ENCODE results near the gene PCMTD2. TPM values are rescaled to one million over a fixed set of nuclear protein-coding genes. Genes with fewer than 3 reads are reported as not detected.

PCMTD2 gene
- total RNA-seq, 2 experiments from 2014 or later, result 68.5 to 76.5 TPM

DNA sequence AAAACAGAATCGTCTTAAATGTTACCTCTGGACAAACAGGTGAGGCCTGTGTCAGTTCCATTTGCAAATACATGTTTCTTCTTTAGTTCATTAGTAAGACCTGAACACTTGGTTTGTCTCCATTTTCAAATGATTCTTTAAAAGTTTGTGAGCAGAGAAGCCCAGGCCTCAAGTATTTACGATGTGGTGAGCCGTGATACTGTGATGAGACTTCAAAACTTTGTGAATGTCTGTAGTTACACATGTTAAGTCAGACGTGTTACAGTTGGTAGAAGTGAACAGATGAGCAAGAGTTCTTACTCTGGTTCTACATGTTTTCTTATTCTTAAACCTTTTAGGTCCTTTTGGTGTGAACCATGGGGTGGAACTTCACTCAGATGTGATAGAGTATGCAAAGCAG is 8.5 kb downstream of the PCMTD2 start:
- intact Hi-C loops (cut with DNase I, micrococcal nuclease), result no loop called here
- H3K4me1 ChIP-seq (ENCODE audit: insufficient read depth, low read length), result peaks cover 31% of the 10 kb centered on the region

DNA sequence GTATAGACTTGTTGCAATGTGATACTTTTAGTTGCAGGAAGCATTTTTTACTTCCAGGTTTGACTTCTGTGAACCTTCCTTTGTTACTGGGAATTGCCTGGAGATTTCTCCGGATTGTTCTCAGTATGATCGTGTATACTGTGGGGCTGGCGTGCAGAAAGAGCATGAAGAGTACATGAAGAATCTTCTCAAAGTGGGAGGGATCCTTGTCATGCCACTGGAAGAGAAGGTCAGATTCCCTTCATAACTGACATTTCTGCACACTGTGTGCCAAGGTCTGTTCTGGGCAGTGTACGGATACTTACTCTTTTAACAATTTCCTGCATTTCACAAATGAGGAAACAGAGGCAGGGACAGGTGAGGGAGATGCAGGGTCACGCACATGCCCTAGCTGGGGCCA is 9.7 kb downstream of the PCMTD2 start:
- H3K27me3 Mint-ChIP-seq, result no peaks in the 10 kb centered on the region
- POLR2A ChIA-PET, result no interaction called here
- peaks cover 68% of the 10 kb centered on the region for H3K4me1 Mint-ChIP-seq (ENCODE audit: low read depth)
- Histone ChIP-seq H3K27ac (ENCODE audit: low read depth in 1 of 2, low read length in 2 of 2) (no peak overlapping the region), H3K9me3 (ENCODE audit: control insufficient read depth in 1 of 2, insufficient read depth in 1 of 2, low read length in 2 of 2) (no peaks in the 10 kb centered on the region), H3K36me3 (ENCODE audit: insufficient read depth, low read length) (peaks cover 46% of the 10 kb centered on the region), H3K27me3 (ENCODE audit: control insufficient read depth in 1 of 2, insufficient read depth in 2 of 2, low read length in 2 of 2) (no peaks in the 10 kb centered on the region), H3K4me3 (ENCODE audit: low read length) (no peak overlapping the region), H3K4me1 (ENCODE audit: insufficient read depth, low read length) (peaks cover 23% of the 10 kb centered on the region)
- H3K9me3 Mint-ChIP-seq, result no peaks in the 10 kb centered on the region
- peaks cover 85% of the 10 kb centered on the region for H3K36me3 Mint-ChIP-seq (ENCODE audit: low read depth)
- no peak overlapping the region for H3K4me3 Mint-ChIP-seq
- intact Hi-C loops (cut with DNase I, micrococcal nuclease), result no loop called here
- TF ChIP-seq, protein P1, sequence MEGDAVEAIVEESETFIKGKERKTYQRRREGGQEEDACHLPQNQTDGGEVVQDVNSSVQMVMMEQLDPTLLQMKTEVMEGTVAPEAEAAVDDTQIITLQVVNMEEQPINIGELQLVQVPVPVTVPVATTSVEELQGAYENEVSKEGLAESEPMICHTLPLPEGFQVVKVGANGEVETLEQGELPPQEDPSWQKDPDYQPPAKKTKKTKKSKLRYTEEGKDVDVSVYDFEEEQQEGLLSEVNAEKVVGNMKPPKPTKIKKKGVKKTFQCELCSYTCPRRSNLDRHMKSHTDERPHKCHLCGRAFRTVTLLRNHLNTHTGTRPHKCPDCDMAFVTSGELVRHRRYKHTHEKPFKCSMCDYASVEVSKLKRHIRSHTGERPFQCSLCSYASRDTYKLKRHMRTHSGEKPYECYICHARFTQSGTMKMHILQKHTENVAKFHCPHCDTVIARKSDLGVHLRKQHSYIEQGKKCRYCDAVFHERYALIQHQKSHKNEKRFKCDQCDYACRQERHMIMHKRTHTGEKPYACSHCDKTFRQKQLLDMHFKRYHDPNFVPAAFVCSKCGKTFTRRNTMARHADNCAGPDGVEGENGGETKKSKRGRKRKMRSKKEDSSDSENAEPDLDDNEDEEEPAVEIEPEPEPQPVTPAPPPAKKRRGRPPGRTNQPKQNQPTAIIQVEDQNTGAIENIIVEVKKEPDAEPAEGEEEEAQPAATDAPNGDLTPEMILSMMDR (IDR thresholded peaks at IDR 0.05), result no peak
- DNase-seq, result no peak
- ATAC-seq (ENCODE audit: poor library complexity), result no peak
- H3K27ac Mint-ChIP-seq, result peak overlapping the region; percentile 33
- CTCF ChIA-PET, result no interaction called here

More for the DNA sequence above, 8.5 kb downstream of the PCMTD2 start:
- H3K4me1 Mint-ChIP-seq (ENCODE audit: low read depth), result peaks cover 67% of the 10 kb centered on the region
- Histone ChIP-seq H3K4me3 (ENCODE audit: low read length) (no peak overlapping the region), H3K27me3 (ENCODE audit: control insufficient read depth in 1 of 2, insufficient read depth in 2 of 2, low read length in 2 of 2) (no peaks in the 10 kb centered on the region), H3K36me3 (ENCODE audit: insufficient read depth, low read length) (peaks cover 43% of the 10 kb centered on the region), H3K27ac (ENCODE audit: low read depth in 1 of 2, low read length in 2 of 2) (no peak overlapping the region), H3K9me3 (ENCODE audit: control insufficient read depth in 1 of 2, insufficient read depth in 1 of 2, low read length in 2 of 2) (no peaks in the 10 kb centered on the region)
- ChIA-PET POLR2A (no interaction called here), CTCF (no interaction called here)
- ATAC-seq (ENCODE audit: poor library complexity), result no peak
- no peak for DNase-seq
- no peak overlapping the region for H3K4me3 Mint-ChIP-seq
- H3K27ac Mint-ChIP-seq, result peak overlapping the region; percentile 8
- H3K27me3 Mint-ChIP-seq, result no peaks in the 10 kb centered on the region
- TF ChIP-seq, protein P1 (IDR thresholded peaks at IDR 0.05), result no peak
- no peaks in the 10 kb centered on the region for H3K9me3 Mint-ChIP-seq
- peaks cover 79% of the 10 kb centered on the region for H3K36me3 Mint-ChIP-seq (ENCODE audit: low read depth)

DNA sequence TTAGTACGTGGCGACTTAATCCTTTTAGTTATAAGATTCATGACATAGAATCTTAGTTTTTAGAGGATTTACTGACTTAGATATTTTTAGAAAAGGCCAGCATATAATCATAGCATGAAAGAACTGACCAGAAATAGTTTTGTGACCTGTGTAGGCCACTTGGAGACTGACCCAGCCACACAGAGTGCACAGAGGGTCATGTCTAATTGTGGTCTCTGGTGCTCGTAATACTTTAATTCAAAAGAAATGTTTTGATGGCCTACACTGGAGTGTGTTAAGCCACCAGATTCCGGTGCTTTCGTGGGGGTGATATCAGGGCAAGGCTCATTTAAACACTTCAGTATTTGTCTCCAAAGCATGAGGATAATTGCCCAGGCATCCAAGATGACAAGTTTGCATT is 11.4 kb downstream of the PCMTD2 start:
- Mint-ChIP-seq H3K9me3 (no peaks in the 10 kb centered on the region), H3K27me3 (no peaks in the 10 kb centered on the region), H3K4me1 (ENCODE audit: low read depth) (peaks cover 57% of the 10 kb centered on the region), H3K36me3 (ENCODE audit: low read depth) (peaks cover 81% of the 10 kb centered on the region), H3K4me3 (no peak overlapping the region), H3K27ac (no peak overlapping the region)
- no peaks in the 10 kb centered on the region for H3K27me3 ChIP-seq (ENCODE audit: control insufficient read depth in 1 of 2, insufficient read depth in 2 of 2, low read length in 2 of 2)
- no peak overlapping the region for H3K27ac ChIP-seq (ENCODE audit: low read depth in 1 of 2, low read length in 2 of 2)
- TF ChIP-seq, protein P1 (IDR thresholded peaks at IDR 0.05), result no peak
- no peaks in the 10 kb centered on the region for H3K9me3 ChIP-seq (ENCODE audit: control insufficient read depth in 1 of 2, insufficient read depth in 1 of 2, low read length in 2 of 2)
- intact Hi-C loops (cut with DNase I, micrococcal nuclease), result no loop called here
- peaks cover 49% of the 10 kb centered on the region for H3K36me3 ChIP-seq (ENCODE audit: insufficient read depth, low read length)
- no peak for ATAC-seq (ENCODE audit: poor library complexity)
- peaks cover 8% of the 10 kb centered on the region for H3K4me1 ChIP-seq (ENCODE audit: insufficient read depth, low read length)
- POLR2A ChIA-PET, result no interaction called here
- CTCF ChIA-PET, result no interaction called here
- no peak for DNase-seq
- H3K4me3 ChIP-seq (ENCODE audit: low read length), result no peak overlapping the region
